ENCODE results near the gene BAMBI. TPM values are rescaled to one million over a fixed set of nuclear protein-coding genes. Genes with fewer than 3 reads are reported as not detected.

The BAMBI gene
- total RNA-seq, 1 experiment from 2014 or later = 51.3 TPM

DNA sequence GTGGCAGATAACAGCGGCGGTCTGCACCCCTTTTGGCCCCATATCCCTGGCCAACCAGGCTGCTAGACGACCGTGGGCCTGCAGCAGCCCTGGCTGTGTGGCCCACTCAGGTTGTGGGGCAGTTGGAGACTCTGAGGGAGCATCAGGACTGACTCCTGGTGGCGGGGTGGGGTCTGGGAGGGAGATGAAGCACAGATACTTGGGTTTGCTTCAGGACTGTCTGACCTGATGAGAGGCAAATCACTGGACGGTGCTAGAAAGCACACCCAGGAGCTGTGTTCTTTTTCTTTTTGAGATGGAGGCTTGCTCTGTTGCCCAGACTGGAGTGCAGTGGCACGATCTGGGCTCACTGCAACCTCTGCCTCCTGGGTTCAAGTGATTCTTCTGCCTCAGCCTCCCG is 28.2 kb downstream of the BAMBI start:
- no peak for DNase-seq (ENCODE audit: low spot score)

DNA sequence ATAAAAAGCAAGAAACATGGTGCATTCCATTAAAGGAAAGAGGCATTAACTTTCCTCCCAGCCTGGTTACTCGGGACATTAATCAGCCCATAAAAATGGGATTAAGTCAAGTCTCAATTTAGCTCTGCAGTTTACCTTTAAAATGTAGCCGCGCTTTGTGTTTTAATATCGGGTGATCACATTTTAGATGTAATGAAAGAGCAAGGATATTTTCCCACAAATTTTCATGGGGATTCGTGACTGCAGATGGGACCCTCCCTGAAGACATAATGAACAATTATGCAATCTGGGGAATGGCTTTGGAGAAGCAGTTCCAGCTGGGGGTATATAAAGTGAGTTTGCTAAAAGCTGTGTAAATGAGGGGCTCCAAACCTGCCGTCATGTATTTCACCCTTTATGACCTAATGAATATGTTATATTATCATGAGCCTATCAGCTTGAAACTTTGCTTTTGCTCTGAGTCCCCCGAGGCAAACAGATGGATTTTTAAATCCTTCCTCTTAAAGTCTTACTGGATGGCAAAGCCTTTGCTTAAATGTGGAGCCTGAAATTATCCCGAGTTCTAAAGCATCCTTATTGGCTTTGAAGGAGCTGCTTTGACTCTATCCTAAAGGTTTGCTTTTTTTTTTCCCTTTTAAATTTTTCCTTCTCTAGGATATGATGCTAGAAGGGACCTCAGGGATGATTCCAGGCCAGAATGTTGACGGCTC is 31.8 kb downstream of the BAMBI start:
- DNase-seq (ENCODE audit: low spot score) = no peak

DNA sequence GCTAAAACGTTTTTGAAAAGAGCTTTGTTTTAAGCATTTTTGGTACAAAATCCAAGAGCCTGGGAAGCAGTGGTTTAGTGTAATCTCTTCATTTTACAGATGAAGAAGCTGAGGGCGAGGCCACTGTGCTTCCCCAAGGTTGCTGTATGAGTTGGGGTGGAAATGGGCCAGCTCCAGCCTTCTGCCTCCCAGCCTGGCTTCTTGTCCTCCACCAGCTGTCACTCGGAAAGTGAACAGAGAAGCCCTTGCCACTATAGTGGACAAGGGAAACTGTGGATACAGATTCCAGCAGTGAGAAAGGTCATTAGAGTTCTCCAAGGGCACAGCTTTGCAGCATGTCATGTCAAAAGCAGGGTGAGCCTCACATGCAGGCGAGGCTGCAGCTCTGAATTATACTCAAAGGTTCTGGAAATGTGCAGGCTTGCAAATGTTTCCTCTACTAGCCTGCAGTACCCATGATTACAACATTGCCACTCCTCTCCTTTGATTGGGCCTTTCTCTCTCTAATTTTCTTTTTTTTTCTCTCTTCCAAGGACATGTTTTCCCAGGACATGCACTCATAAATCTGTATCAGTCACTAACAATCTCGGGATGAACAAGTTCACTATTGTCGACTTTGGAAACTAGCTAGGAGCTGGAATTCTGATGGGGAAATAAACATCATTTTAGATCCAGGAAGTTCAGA is 33.0 kb downstream of the BAMBI start:
- no peak for DNase-seq (ENCODE audit: low spot score)

DNA sequence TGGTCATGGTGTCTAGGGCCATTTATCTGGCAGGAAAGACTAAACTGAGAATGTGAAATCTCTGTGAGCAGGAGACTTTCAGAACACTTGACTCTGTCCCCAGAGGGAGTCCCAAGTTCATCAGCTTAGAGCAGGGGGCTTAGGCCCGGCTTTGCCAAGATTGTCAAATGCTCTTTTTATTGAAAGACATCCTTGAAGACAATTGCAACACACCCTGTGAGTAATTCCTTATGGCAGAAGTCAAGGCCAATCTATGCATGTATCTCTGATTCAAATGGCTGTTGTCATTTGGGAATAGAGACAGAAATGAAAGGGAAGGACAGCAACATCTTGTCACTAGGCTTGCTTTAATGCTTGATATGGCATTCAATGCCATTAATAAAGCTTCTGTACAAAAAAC is 33.7 kb downstream of the BAMBI start:
- no peak for DNase-seq (ENCODE audit: low spot score)

DNA sequence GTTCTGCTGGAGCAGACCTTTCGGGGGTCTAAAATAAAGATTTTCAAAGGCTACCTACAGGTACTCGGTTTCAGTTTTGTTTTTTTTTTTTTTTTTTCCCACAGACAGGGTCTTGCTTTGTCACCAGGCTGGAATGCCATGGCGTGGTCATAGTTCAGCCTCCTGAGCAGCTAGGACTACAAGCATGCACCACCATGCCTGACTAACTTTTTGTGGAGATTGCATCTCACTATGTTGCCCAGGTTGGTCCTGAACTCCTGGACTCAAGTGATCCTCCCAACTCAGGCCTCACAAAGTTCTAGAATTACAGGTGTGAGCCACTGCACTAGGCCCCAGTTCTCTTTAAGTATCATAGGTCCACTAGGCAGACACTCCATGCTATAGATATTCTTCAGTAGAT is 34.5 kb downstream of the BAMBI start:
- no peak for DNase-seq (ENCODE audit: low spot score)

DNA sequence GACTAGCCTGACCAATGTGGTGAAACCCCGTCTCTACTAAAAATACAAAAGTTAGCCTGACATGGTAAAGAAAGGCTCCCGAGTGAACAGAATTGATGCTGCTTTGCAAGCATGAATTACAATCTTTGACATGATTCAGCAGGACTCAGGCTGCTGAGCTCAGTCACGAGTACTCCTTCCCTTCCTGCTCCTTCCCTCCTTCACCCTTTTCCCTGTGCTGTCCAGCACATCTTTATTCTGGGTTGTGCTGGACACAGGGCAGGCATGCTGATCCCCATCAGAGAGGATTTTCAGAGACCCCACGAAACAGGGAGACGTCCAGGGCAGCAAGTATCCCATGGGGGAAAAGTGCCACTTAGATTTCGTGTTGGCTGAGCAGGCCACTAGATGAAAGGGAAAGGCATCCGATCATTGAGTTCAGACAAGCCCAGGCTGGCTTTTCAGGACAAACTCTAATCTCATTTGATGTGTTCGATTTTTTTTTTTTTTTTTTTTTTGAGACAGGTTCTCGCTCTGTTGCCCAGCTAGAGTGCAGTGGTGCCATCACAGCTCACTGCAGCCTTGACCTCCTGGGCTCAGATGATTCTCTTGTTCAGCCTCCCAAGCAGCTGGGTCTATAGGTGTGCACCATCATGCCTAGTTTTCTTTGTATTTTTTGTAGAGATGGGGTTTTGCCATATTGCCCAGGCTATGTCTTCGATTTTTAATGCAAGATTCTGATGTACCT is 36.5 kb downstream of the BAMBI start:
- DNase-seq (ENCODE audit: low spot score) = no peak

DNA sequence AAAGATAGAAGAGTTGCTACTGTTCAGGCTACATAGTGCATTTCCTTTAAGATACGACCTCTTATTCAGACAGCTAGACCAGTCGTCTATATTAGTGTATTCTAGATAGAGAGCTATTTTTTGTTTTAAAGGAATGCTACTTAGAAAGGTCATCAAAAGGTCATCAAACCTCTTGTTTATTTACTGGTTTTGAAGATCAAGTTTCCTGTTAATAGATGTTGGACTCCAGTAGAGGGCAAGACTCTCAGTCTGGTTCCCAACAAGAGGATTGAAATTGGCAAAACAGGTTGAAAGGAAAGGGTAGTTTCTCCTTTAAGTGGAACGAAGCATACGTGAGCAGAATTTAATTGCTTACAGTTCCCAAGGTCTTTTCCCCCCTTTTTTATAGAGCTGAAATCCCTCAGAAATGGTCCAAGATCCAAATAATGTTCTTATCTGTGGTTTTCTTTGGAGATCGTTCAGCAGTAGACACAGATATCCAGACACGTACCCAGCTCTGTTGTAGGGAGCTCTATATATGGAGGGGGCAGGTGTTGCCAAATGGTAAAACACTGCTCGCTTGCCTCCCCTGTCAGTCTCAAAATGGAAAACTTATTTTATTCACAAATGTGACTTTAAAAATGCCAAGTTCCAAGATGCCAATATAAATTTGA is 37.2 kb downstream of the BAMBI start:
- peak; percentile 25 for DNase-seq (ENCODE audit: low spot score)

DNA sequence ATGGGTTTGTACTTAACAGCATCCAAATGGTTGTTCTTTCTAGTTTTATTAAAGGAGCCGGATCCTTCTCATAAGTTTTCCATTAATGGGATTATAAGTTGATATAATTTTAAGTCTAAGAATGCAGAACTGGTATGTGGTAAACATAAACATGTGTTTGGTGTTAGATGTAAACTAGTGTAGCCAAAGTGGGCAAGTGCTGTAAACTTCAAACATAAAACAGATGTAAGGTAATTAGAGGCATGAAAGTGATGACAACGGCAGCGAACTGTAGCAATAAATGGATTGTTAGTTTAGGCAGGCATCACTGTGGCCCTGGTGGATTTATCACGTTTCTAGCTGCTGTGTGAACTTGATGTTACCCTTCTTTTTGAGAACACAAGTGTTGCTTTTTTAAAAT is 37.9 kb downstream of the BAMBI start:
- DNase-seq (ENCODE audit: low spot score) = no peak

DNA sequence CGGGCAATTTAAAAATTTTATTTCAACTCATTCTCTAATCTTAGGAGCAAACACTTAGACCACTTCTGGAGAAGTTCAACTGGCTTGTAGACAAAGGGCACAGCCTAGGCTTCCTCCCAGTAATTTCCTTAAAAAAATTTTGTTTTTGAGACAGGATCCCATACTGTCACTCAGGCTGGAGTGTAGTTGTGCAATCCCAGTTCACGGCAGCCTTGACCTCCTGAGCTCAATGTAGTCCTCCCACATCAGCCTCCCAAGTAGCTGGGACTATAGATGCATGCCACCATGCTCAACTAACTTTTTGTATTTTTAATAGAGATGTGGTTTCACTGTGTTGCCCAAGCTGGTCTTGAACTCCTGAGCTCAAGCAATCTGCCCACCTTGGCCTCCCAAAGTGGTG is 38.4 kb downstream of the BAMBI start:
- DNase-seq (ENCODE audit: low spot score) = no peak

DNA sequence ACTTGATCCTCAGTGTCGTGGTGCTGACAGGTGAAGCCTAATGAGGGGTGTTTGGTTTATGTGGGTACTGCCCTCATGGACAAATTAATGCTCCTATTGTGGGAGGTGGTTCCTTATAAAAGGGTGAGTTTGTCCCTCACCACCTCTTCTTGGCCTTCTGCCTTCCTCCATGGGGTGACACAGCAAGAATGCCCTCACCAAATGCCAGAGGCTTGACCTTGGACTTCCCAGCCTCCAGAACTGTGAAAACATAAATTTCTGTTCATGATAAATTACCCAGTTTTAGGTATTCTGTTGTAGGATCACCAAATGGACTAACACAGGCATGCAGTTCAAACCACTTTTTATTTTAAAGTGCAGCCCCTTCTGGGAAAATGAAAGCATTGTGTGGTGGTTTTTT is 39.4 kb downstream of the BAMBI start:
- no peak for DNase-seq (ENCODE audit: low spot score)

DNA sequence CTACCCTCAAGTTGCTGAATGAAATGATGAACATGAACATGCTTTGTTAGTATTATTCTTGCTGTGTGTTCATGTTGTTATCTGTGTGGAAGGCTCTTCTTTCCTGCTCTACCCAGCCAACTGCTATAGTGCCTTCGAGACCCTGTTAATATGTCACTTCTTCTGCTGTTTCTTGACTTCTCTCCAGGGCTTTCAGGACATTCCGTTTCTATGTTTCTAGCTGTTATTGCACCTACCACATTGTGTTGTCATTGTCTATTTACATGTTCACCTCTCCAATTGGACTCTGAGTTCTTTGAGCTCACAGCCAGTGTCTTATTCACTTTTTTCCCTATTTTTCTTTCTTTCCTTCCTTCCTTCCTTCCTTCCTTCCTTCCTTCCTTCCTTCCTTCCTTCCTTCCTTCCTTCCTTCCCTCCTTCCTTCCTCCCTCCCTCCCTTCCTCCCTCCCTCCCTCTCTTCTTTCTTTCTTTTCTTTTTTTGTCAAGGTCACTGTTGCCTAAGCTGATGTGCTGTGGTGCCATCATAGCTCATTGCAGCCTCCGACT is 40.4 kb downstream of the BAMBI start:
- DNase-seq (ENCODE audit: low spot score) = no peak

DNA sequence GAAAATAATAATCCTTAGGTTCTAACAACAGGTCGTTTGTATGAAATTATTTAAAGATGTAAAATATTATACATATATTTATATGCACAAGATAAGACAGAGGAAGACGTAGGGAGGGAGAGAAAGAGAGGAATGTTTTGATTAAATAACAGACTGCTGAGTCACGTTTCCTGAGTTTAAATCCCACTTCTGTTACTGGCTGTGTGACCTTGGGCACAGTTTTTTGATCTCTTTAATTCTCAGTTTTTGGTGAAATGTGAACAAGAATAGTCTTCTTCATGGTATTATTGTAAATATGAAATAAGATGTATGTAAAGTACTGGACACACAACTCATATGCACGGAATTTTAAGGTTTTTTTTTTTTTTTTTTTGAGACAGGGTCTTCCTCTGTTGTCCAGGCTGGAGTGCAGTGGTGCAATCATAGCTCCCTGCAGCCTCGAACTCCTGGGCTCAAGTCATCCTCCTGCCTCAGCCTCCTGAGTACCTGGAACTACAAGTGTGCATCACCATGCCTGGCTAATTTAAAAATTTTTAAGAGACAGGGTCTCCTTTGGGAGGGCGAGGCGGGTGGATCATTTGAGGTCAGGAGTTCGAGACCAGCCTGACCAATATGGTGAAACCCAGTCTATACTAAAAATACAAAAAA is 42.6 kb downstream of the BAMBI start:
- no peak for DNase-seq (ENCODE audit: low spot score)

DNA sequence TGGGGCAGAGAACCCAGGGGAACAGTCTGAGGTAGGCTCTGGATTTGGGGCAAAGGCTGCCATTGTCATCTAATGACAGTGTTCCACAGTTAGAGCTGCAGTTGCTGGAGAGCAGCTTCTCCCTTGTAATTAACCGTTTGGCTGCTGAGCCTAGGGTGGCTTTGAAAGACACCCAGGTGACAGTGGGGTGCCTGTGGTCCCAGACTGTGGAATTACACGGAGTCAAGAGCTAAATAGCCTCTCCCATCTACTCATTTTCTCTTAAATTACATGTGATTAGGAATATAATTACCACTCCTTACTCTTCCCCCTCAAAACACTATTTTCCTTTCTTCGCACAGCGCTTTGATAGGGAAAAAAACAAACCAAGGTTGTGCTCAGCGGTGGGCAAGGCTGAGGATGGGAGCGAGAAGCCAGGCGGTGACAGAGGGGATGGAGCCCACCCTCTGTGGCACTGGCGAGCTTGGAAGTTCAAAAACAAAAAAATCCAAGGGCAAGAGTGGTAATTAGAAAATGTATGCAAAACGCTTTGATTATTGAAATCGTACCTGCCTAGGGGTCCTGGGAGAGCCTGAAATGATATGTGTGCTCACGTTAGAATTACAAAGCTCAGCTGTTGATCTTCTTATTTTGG is 44.1 kb downstream of the BAMBI start:
- no peak for DNase-seq (ENCODE audit: low spot score)

DNA sequence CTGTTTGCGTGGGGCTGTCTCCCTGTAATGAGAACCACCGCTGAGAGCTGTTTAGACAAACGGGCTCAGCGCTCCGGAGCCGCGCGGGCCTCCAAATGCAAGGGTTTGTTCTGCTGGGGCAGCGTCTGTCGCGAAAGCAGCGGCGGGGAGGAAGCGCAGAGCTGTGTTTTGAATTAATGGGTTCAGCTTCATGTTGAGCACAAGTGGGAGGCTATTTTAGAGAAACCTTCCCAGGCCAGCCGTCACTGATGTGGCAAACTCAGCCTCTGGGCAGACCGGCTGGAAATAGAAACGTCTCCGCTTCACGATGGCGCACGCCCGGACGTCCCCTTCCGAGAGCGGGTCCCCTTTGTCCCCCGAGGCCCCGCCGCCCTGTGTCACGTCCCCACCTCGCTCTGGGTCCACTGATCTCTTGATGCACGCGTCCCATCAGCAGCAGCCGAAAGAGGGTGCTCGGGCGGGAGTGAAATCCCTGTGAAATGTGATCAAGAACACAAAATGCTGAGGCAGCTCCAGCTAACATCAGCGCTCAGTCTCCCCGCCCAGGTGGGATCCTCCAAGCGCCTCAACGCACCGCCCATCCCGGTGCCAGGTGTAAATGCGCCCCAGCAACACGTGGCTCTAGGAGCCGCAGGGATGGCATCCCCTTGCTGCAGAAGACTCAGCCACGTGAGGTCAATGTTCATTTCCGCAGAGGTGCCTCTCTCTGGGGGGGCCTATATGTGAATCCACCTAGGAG is 44.9 kb downstream of the BAMBI start:
- no peak for DNase-seq (ENCODE audit: low spot score)

DNA sequence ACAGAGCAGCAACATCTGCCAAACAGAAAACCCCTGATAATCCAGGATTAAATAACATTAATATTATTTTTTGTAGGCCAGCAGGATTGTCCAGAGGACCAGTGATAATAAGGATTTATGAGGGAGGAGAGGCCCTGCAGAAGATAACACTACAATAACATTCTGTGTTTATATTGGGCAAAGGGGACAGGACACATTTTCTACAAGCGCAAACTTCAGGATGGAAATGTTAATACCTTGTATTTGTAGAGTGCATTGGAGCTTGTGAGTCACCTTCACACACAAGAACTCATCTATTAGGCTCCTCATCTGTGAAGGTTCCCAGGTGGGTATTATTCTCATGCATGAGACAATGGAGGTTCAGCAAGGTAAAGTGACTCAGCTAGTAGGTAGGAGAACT is 51.0 kb downstream of the BAMBI start:
- DNase-seq (ENCODE audit: low spot score) = no peak

DNA sequence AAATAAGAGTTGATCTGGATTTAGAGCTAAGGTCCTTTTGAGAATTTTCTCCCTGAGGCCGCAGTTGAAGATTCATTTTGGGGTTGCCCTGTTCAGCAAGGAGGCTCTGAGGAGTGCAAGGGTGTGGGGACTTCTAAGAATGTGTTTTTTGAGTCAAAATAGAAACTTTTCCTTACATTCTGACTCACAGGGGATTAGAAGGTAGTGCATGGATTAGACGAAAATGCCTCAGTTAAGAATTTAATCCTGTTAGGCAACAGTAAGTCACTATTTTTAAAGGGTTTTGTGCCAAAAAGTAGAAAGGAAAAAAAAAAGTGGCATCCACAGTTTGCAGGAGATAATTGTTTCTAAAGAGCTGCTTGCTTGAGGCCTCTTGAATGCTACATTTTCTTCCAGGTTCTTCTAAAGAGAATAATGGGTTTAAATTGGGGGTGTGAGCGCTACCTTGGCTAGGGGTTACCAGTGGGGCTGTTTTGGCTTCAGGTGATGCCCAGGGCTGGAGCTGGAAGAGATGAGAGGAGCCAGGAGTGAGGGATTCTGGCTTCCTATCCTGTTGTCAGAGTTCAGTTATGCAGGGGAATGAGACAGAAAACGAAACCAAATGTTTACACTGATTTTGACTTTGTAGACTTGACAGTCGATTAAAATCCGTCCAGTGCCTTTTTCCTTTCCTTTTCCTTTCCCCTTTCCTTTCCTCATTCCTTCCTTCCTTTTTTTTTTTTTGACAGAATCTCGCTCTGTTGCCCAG is 52.9 kb downstream of the BAMBI start:
- no peak for DNase-seq (ENCODE audit: low spot score)

DNA sequence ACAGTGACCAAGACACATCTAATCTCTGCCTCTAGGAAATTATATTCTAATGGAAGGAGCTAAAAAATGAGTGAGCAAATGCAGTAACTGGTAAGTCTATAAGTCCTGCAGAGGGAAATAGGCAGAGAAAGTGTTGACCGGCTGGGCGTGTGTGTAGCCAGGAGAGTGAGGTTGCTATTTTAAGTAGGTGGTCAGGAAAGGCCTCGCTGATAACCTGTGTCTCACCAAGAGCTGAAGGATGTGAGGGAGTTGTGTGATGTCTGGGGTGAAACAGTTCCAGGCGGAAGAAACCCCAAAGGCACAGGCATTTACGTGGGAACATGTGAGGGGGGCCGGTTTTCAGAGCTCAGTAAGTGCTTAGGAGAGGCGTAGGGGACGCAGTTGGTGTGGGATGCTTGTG is 54.8 kb downstream of the BAMBI start:
- DNase-seq (ENCODE audit: low spot score) = no peak
